KG1 (cell line): Measurements from ENCODE around the gene MRPS26.
"Not testable (repeated sequence)": the region's sequence is repeated elsewhere in the genome, so short reads cannot be mapped to it uniquely, and the experiment has no call there.

ENCODE experiments used
- DNase-seq: peaks from one replicate; lab custom pipeline; 2025; lab: John Stamatoyannopoulos, UW

Gene MRPS26

GRCh38 chr20:3042625-3043024 is 3.2 kb upstream of the MRPS26 start:
- DNase-seq = no peak

- DNase-seq = no peak
Observed at GRCh38 chr20:3043322-3043721, 2.5 kb upstream of the MRPS26 start, which contains the start of gene GNRH2. TSS of gene GNRH2 (plus strand) at chr20:3043622. CDS start at chr20:3044415, 793 bp downstream.

GRCh38 chr20:3044336-3044965 is 1.4 kb upstream of the MRPS26 start:
- no peak for DNase-seq

- DNase-seq = peak; percentile 83
Observed at GRCh38 chr20:3045042-3045815, 623 bp upstream of the MRPS26 start.

GRCh38 chr20:3046677-3047462 is 1.0 kb downstream of the MRPS26 start:
- DNase-seq = no peak

- no peak for DNase-seq
Observed at GRCh38 chr20:3047486-3048419, 1.9 kb downstream of the MRPS26 start.

- DNase-seq = no peak
Observed at GRCh38 chr20:3051385-3052019, 5.7 kb downstream of the MRPS26 start.

- no peak for DNase-seq
Observed at GRCh38 chr20:3059489-3059888, 13.6 kb downstream of the MRPS26 start.

- not testable (repeated sequence) for DNase-seq
Observed at GRCh38 chr20:3064119-3064518, 18.3 kb downstream of the MRPS26 start.

GRCh38 chr20:3067139-3068014 is 21.5 kb downstream of the MRPS26 start:
- DNase-seq = no peak

- DNase-seq = no peak
Observed at GRCh38 chr20:3068075-3068474, 22.2 kb downstream of the MRPS26 start.

GRCh38 chr20:3068986-3069900 is 23.4 kb downstream of the MRPS26 start:
- no peak for DNase-seq

- no peak for DNase-seq
Observed at GRCh38 chr20:3070725-3071124, 24.9 kb downstream of the MRPS26 start.

- no peak for DNase-seq
Observed at GRCh38 chr20:3071266-3071609, 25.4 kb downstream of the MRPS26 start.

GRCh38 chr20:3071610-3072529 is 26.0 kb downstream of the MRPS26 start, which contains the start of gene OXT:
TSS of gene OXT (plus strand) at chr20:3071620. CDS start at chr20:3071656, 36 bp downstream.
- DNase-seq = no peak

- DNase-seq = no peak
Observed at GRCh38 chr20:3072530-3073250, 26.8 kb downstream of the MRPS26 start.

GRCh38 chr20:3073251-3073643 is 27.4 kb downstream of the MRPS26 start:
- not testable (repeated sequence) for DNase-seq
